Measurements from ENCODE around the gene SOX18.

The SOX18 gene

GRCh38 chr20:64058536-64058935 is 9.1 kb upstream of the SOX18 start:
- Histone ChIP-seq H3K27me3 (ENCODE audit: control insufficient read depth, insufficient read depth, low read length, poor library complexity, severe bottlenecking) (peaks cover 2% of the 10 kb centered on the region), H3K36me3 (ENCODE audit: control insufficient read depth, insufficient read depth, low read length) (no peaks in the 10 kb centered on the region), H3K4me1 (ENCODE audit: control insufficient read depth, insufficient read depth, low read length) (peaks cover 14% of the 10 kb centered on the region), H3K4me3 (ENCODE audit: insufficient read depth, low read depth, low read length) (no peak overlapping the region), H3K27ac (ENCODE audit: insufficient read depth, low read depth, low read length, poor library complexity, severe bottlenecking) (no peak overlapping the region), H3K9me3 (ENCODE audit: control insufficient read depth, low read length) (no peaks in the 10 kb centered on the region)
- WGBS, 2 experiments, result 88% methylated on average over 12 of the region's 12 CpGs

DNA sequence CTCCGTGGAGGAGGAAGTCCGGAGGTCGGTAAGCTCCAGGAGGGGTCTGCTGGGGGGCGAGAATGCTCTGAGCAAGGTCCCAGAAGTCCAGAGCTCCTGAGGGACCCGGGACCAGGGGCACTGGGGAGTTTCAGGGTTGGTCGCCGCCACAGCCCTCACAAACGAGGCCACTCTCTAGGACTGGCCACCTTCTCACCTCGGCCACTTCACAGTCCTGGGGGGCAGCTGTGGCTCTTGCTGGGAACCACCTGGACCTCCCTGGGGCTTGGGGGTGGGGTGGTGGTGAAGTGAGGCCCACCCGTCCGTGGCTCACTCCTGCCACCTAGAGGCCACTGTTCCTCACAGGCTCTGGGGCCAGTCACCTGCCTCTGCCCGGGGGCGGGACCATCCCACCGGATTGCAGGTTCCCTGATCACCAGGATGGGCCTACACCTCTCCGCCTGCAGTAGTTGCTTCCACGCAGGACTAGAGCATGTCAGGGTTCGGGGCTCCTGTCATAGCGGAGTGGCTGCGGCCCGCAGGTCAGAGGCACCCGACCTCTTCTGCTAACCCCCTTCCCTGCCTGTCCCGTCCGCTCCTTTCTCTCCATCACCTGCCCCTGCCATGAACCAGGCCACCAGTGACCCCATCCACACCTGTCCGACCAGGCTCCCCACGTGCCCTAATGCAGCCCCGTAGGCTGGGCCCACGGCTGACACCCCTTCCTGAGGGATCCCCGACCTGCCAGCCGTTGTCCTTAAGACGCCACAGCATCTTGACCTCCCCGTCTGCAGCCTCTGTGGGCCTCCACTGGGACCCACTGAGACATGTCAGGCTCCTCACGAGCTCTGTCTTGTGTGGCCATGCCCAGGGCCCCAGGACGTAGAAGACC is 8.4 kb upstream of the SOX18 start:
- Histone ChIP-seq H3K27ac (ENCODE audit: insufficient read depth, low read depth, low read length, poor library complexity, severe bottlenecking) (no peak overlapping the region), H3K27me3 (ENCODE audit: control insufficient read depth, insufficient read depth, low read length, poor library complexity, severe bottlenecking) (no peaks in the 10 kb centered on the region)
- 42 to 44% methylated on average over 33 of the region's 33 CpGs for WGBS, 2 experiments

DNA sequence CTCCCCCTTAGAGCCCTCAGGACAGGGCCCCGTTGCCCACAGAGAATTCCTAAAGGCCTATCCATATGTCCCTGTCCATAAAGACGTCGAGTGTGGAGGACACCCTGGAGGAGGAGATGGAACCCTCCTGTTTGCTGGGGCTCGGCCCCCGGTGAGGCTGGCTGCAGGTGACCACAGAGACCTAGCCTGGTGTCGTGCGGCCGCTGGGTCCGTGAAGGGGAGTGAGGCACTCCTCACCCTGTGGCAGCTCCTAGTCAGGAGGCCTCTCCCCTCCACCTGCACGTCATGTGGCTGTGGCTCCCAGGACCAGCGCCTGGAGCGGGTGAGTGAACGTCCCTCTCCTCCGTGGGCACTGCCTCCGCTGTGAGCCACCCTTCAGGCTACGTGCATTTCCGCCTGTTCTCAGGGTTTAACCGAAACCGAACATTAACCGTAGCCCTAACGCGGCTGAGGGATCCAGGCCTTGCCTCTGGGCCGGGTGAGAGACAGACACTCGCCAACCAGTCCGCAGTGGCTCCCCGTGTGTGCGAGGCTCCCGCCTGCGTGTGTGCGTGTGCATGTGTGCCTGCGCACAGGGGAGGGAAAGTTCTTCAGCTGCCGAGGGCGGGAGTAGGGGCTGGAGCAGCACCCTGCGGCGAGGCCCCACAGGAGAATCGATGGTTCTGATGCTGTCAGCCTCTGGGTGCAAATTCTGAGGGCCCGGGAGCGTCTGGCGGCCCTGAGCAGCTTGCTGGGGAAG is 7.6 kb upstream of the SOX18 start:
- Histone ChIP-seq H3K36me3 (ENCODE audit: control insufficient read depth, insufficient read depth, low read length) (no peaks in the 10 kb centered on the region), H3K27me3 (ENCODE audit: control insufficient read depth, insufficient read depth, low read length, poor library complexity, severe bottlenecking) (peaks cover 6% of the 10 kb centered on the region), H3K4me3 (ENCODE audit: insufficient read depth, low read depth, low read length) (no peak overlapping the region), H3K27ac (ENCODE audit: insufficient read depth, low read depth, low read length, poor library complexity, severe bottlenecking) (no peak overlapping the region), H3K9me3 (ENCODE audit: control insufficient read depth, low read length) (no peaks in the 10 kb centered on the region), H3K4me1 (ENCODE audit: control insufficient read depth, insufficient read depth, low read length) (peaks cover 10% of the 10 kb centered on the region)
- WGBS, 2 experiments, result 83 to 84% methylated on average over 39 of the region's 39 CpGs

More for the DNA sequence above, 8.4 kb upstream of the SOX18 start:
- Histone ChIP-seq H3K4me1 (ENCODE audit: control insufficient read depth, insufficient read depth, low read length) (peaks cover 14% of the 10 kb centered on the region), H3K4me3 (ENCODE audit: insufficient read depth, low read depth, low read length) (no peak overlapping the region), H3K36me3 (ENCODE audit: control insufficient read depth, insufficient read depth, low read length) (no peaks in the 10 kb centered on the region), H3K9me3 (ENCODE audit: control insufficient read depth, low read length) (no peaks in the 10 kb centered on the region)

DNA sequence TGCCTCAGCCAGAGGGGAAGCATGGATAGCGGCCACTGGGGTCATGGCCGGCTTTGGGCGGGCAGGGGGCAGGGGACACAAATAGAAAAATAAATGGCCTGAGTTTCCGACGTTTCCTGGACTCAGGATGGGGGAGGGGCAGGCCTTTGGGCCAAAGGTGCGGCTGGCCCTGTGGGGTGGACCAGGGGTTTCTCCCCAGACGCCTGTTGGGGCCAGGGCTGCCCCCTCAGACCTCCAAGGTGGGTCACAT is 7.1 kb upstream of the SOX18 start:
- H3K4me3 ChIP-seq (ENCODE audit: insufficient read depth, low read depth, low read length), result no peak overlapping the region
- 80 to 86% methylated on average over 7 of the region's 7 CpGs for WGBS, 2 experiments

GRCh38 chr20:64055893-64056638 is 6.6 kb upstream of the SOX18 start:
- whole genome bisulfite sequencing, 2 experiments, result 82 to 84% methylated on average over 22 of the region's 22 CpGs
- Histone ChIP-seq H3K27me3 (ENCODE audit: control insufficient read depth, insufficient read depth, low read length, poor library complexity, severe bottlenecking) (peaks cover 14% of the 10 kb centered on the region), H3K27ac (ENCODE audit: insufficient read depth, low read depth, low read length, poor library complexity, severe bottlenecking) (no peak overlapping the region), H3K9me3 (ENCODE audit: control insufficient read depth, low read length) (no peaks in the 10 kb centered on the region), H3K4me1 (ENCODE audit: control insufficient read depth, insufficient read depth, low read length) (peaks cover 10% of the 10 kb centered on the region), H3K36me3 (ENCODE audit: control insufficient read depth, insufficient read depth, low read length) (no peaks in the 10 kb centered on the region), H3K4me3 (ENCODE audit: insufficient read depth, low read depth, low read length) (no peak overlapping the region)

More for the DNA sequence above, 7.1 kb upstream of the SOX18 start:
- Histone ChIP-seq H3K9me3 (ENCODE audit: control insufficient read depth, low read length) (no peaks in the 10 kb centered on the region), H3K4me1 (ENCODE audit: control insufficient read depth, insufficient read depth, low read length) (peaks cover 10% of the 10 kb centered on the region), H3K27ac (ENCODE audit: insufficient read depth, low read depth, low read length, poor library complexity, severe bottlenecking) (no peak overlapping the region), H3K27me3 (ENCODE audit: control insufficient read depth, insufficient read depth, low read length, poor library complexity, severe bottlenecking) (peaks cover 9% of the 10 kb centered on the region), H3K36me3 (ENCODE audit: control insufficient read depth, insufficient read depth, low read length) (no peaks in the 10 kb centered on the region)

DNA sequence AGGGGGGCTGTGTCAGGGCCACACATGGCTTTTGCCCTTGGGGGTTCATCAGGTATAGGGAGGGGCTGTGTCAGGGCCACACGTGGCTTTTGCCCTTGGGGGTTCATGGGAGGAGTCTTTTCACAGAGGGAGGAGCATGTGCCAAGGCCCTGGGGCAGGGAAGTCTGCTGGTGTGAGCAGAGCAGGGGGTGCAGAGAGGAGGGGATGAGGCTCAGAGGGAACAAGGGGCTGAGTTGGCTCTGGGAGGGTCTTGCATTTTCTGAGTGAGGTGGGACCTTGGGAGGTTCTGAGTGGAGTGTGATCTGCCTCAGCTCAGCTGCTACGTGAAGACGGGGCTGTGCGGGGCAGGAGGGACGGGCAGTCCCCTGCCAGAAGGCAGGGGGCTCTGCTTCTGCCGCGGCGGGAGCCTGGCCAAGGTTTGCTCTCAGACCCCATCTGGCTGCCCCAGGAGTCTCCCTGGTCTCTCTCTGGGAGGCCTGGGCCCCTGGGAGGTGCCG is 6.0 kb upstream of the SOX18 start:
- H3K4me3 ChIP-seq (ENCODE audit: insufficient read depth, low read depth, low read length), result no peak overlapping the region
- H3K27ac ChIP-seq (ENCODE audit: insufficient read depth, low read depth, low read length, poor library complexity, severe bottlenecking), result no peak overlapping the region
- WGBS, 2 experiments, result 86 to 87% methylated on average over 9 of the region's 9 CpGs
- no peaks in the 10 kb centered on the region for H3K9me3 ChIP-seq (ENCODE audit: control insufficient read depth, low read length)
- peaks cover 20% of the 10 kb centered on the region for H3K27me3 ChIP-seq (ENCODE audit: control insufficient read depth, insufficient read depth, low read length, poor library complexity, severe bottlenecking)
- H3K36me3 ChIP-seq (ENCODE audit: control insufficient read depth, insufficient read depth, low read length), result no peaks in the 10 kb centered on the region
- peaks cover 10% of the 10 kb centered on the region for H3K4me1 ChIP-seq (ENCODE audit: control insufficient read depth, insufficient read depth, low read length)

GRCh38 chr20:64053841-64054661 is 4.6 kb upstream of the SOX18 start:
- H3K4me1 ChIP-seq (ENCODE audit: control insufficient read depth, insufficient read depth, low read length), result peaks cover 13% of the 10 kb centered on the region
- no peaks in the 10 kb centered on the region for H3K9me3 ChIP-seq (ENCODE audit: control insufficient read depth, low read length)
- peaks cover 34% of the 10 kb centered on the region for H3K27me3 ChIP-seq (ENCODE audit: control insufficient read depth, insufficient read depth, low read length, poor library complexity, severe bottlenecking)
- no peak overlapping the region for H3K4me3 ChIP-seq (ENCODE audit: insufficient read depth, low read depth, low read length)
- H3K36me3 ChIP-seq (ENCODE audit: control insufficient read depth, insufficient read depth, low read length), result no peaks in the 10 kb centered on the region
- WGBS, 2 experiments, result 53 to 57% methylated on average over 17 of the region's 17 CpGs
- H3K27ac ChIP-seq (ENCODE audit: insufficient read depth, low read depth, low read length, poor library complexity, severe bottlenecking), result no peak overlapping the region

DNA sequence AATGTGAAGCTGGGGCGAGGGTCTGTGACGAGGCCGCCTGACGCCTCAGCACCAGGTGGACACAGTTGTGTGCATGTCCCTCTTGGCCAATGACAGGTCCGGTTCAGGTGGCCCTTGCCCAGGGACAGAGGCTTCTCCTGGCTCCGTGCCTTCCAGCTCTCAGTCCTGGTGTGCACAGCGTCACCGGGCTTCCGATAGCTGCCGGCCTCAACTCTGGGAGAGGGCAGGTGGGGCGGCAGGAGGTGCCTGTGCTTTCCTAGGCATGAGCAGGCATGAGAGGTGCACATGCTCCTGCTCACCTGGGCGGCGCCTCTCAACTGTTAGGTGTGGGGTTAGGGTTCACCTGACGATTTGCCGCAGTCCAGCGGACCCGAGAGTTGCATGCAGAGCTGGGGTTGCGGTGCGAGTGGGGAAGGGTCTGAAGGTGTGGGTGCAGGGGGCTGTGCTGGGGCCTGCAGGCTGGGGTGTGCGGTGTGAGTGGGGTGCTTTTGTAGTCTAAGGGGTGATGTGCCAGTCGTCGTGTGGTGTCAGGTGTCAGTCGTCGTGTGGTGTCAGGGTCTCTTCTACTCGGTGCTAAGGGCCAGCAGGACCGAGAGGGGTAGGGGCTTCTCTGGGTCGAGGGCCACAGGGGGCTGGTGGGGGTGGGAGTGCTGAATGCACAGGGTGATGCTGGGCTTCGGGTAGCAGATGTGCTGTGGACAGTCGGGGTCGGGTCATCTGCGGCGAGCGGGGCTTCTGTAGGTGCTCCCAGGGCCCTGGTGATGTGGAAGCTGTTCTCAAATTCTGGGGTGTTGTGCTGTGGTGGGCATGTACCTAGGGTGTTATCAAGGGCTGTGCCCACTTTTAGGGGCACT is 3.8 kb upstream of the SOX18 start:
- peaks cover 42% of the 10 kb centered on the region for H3K27me3 ChIP-seq (ENCODE audit: control insufficient read depth, insufficient read depth, low read length, poor library complexity, severe bottlenecking)
- H3K9me3 ChIP-seq (ENCODE audit: control insufficient read depth, low read length), result no peaks in the 10 kb centered on the region
- H3K36me3 ChIP-seq (ENCODE audit: control insufficient read depth, insufficient read depth, low read length), result no peaks in the 10 kb centered on the region
- peaks cover 13% of the 10 kb centered on the region for H3K4me1 ChIP-seq (ENCODE audit: control insufficient read depth, insufficient read depth, low read length)
- 88 to 89% methylated on average over 33 of the region's 33 CpGs for WGBS, 2 experiments
- H3K27ac ChIP-seq (ENCODE audit: insufficient read depth, low read depth, low read length, poor library complexity, severe bottlenecking), result no peak overlapping the region
- no peak overlapping the region for H3K4me3 ChIP-seq (ENCODE audit: insufficient read depth, low read depth, low read length)

DNA sequence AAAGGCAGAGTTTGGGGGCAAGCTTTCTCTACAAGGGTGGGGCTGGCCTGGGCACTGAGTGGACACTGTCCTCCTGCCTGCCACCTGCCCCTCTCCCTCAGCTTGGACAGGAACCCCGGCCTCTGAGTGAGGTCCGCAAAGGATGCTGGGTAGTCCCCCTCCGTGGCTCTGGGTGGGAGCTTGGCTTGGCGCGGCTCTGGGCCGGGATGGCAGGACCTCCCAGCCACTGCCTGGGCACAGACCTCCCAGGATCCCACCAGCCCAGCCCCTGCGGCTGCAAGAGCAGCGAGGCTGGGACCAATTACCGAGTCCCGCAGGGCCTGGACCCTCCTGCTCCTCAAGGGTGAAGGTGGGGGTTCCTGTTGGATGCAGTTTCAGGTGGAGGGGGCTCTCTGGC is 2.9 kb upstream of the SOX18 start:
- 89 to 91% methylated on average over 10 of the region's 10 CpGs for WGBS, 2 experiments

More for the DNA sequence above, 2.9 kb upstream of the SOX18 start:
- peaks cover 51% of the 10 kb centered on the region for H3K27me3 ChIP-seq (ENCODE audit: control insufficient read depth, insufficient read depth, low read length, poor library complexity, severe bottlenecking)
- H3K27ac ChIP-seq (ENCODE audit: insufficient read depth, low read depth, low read length, poor library complexity, severe bottlenecking), result no peak overlapping the region
- H3K9me3 ChIP-seq (ENCODE audit: control insufficient read depth, low read length), result no peaks in the 10 kb centered on the region
- H3K4me3 ChIP-seq (ENCODE audit: insufficient read depth, low read depth, low read length), result no peak overlapping the region
- H3K36me3 ChIP-seq (ENCODE audit: control insufficient read depth, insufficient read depth, low read length), result no peaks in the 10 kb centered on the region
- H3K4me1 ChIP-seq (ENCODE audit: control insufficient read depth, insufficient read depth, low read length), result peaks cover 13% of the 10 kb centered on the region

Data from ectodermal cell (in vitro differentiated cells).